Caco-2 (cell line): ENCODE measurements around the gene AP2B1. TPM values are rescaled to one million over a fixed set of nuclear protein-coding genes. Genes with fewer than 3 reads are reported as not detected.
"Not testable (repeated sequence)": the region's sequence is repeated elsewhere in the genome, so short reads cannot be mapped to it uniquely, and the experiment has no call there.

Experiments
- BruUV-seq: library from RNA; stranded (reverse); fragments of 400-500 nt; replicated peaks from 2 replicates; lab custom pipeline; 2021; lab: Mats Ljungman, UMichigan
- CTCF ChIA-PET: fragments of 300-600 bp; sonication (Branson Sonifier 250); formaldehyde crosslinking; loops from one replicate; lab custom pipeline; 2022; ENCODE audit warnings: antibody characterized with exemption; lab: Charles Lee
- POLR2A ChIA-PET: fragments of 300-600 bp; sonication (Branson Sonifier 250); formaldehyde crosslinking; loops from one replicate; lab custom pipeline; 2022; ENCODE audit warnings: antibody characterized with exemption; lab: Charles Lee
- DNase-seq, 2 experiments: peaks; one replicate each; pipeline versions ENCODE4 v3.0.0 to v3.0.0-alpha.2; 2020 to 2022
- H3K27me3 ChIP-seq: replicated peaks from 2 replicates; pipeline ENCODE4 v1.6.0; 2011; ENCODE audit warnings: low read length; ENCODE audit not compliant: control insufficient read depth, insufficient read depth
- H3K36me3 ChIP-seq: 2 replicates; pipeline ENCODE4 v1.5.1; 2011; ENCODE audit warnings: low read length; ENCODE audit not compliant: control insufficient read depth, insufficient read depth
- H3K4me1 ChIP-seq: fragments of 250-450 bp; sonication (Bioruptor Pico); 2 replicates; pipeline ENCODE4 v1.5.1; 2020; ENCODE audit warnings: mild to moderate bottlenecking
- H3K4me3 ChIP-seq: 2 replicates; pipeline ENCODE4 v1.5.1; 2011; ENCODE audit warnings: low read depth, mild to moderate bottlenecking, control low read depth, low read length
- H3K9me3 ChIP-seq: fragments of 250-450 bp; sonication (Bioruptor Pico); 2 replicates; pipeline ENCODE4 v1.5.1; 2020; ENCODE audit warnings: mild to moderate bottlenecking, moderate library complexity
- H3K27ac Mint-ChIP-seq: one replicate; pipeline ENCODE4 v1.8.0; 2022; ENCODE audit warnings: mixed read lengths; ENCODE audit not compliant: unreplicated experiment
- H3K27me3 Mint-ChIP-seq: one replicate; pipeline ENCODE4 v1.8.0; 2022; ENCODE audit warnings: mixed read lengths; ENCODE audit not compliant: insufficient read depth, unreplicated experiment
- H3K36me3 Mint-ChIP-seq: one replicate; pipeline ENCODE4 v1.8.0; 2022; ENCODE audit warnings: mild to moderate bottlenecking, mixed read lengths; ENCODE audit not compliant: insufficient read depth, unreplicated experiment
- H3K4me1 Mint-ChIP-seq: one replicate; pipeline ENCODE4 v1.8.0; 2022; ENCODE audit warnings: low read depth, mixed read lengths; ENCODE audit not compliant: unreplicated experiment
- H3K4me3 Mint-ChIP-seq: one replicate; pipeline ENCODE4 v1.8.0; 2022; ENCODE audit warnings: mild to moderate bottlenecking, moderate library complexity, mixed read lengths; ENCODE audit not compliant: unreplicated experiment
- H3K9me3 Mint-ChIP-seq: one replicate; pipeline ENCODE4 v1.8.0; 2022; ENCODE audit warnings: mixed read lengths; ENCODE audit not compliant: unreplicated experiment
- intact Hi-C: fragments of 100-400 bp; cut with micrococcal nuclease; formaldehyde crosslinking; loops from one replicate; pipeline ENCODE4 v1.10.0; 2022; ENCODE audit not compliant: unreplicated experiment
- total RNA-seq: library from RNA; stranded (reverse); gene quantifications from 2 replicates; pipeline ENCODE4 v1.2.3, GENCODE V29; 2022
- TF ChIP-seq, protein P1 (sequence below), 2 experiments: fragments of 200-600 bp in 1 of 2; IDR thresholded peaks; 1 replicate in 1 of 2; 2 replicates in 1 of 2; pipeline versions ENCODE4 v1.5.1 to v1.8.0; 2011 to 2022; ENCODE audit warnings: antibody characterized with exemption in 1 of 2, control low read depth in 1 of 2, inconsistent platforms in 1 of 2, low read depth in 1 of 2, low read length in 1 of 2, mild to moderate bottlenecking in 1 of 2, moderate library complexity in 1 of 2; ENCODE audit not compliant: insufficient read depth in 1 of 2, severe bottlenecking in 1 of 2, unreplicated experiment in 1 of 2

AP2B1 gene
- total RNA-seq, 1 experiment from 2014 or later: 228 TPM

- intact Hi-C loops: no loop called here
- BruUV-seq: no TSS peak
- CTCF ChIA-PET: no interaction called here
These were observed 29.8 kb upstream of the AP2B1 start for GRCh38 chr17:35557353-35557752.

DNA sequence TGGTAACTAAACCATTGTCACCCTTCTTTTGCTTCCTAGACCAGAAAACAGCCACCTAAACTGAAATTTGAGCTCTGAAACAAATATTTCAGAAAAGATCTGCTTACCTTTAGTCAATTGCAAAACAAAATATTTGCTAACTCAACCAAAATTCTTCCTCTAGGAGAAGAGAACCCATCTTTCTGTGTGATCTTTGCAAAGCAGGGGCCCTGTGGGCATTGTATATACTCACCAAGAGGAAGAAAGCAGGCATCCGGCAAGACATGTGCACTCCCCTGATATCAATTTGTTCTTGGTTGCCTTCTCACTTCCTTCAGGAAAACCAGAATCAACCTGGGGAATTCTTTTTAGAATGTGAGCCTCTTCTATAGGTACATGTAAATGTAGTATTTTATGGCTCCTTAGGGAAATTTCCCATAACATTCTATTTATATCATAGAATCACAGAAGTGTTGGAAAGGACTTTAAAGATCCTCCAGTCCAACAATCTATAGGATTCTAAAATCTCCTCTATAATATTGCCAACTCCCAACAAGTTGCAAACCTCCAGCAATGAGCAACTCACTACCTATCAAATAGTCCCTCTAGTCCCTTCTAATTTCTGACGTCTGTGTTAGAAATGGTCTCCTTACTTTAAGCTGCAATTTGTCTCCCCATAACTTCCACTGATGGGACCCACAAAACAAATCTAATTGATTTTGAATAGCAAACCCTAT, 27.5 kb upstream of the AP2B1 start:
- TF ChIP-seq, protein P1, sequence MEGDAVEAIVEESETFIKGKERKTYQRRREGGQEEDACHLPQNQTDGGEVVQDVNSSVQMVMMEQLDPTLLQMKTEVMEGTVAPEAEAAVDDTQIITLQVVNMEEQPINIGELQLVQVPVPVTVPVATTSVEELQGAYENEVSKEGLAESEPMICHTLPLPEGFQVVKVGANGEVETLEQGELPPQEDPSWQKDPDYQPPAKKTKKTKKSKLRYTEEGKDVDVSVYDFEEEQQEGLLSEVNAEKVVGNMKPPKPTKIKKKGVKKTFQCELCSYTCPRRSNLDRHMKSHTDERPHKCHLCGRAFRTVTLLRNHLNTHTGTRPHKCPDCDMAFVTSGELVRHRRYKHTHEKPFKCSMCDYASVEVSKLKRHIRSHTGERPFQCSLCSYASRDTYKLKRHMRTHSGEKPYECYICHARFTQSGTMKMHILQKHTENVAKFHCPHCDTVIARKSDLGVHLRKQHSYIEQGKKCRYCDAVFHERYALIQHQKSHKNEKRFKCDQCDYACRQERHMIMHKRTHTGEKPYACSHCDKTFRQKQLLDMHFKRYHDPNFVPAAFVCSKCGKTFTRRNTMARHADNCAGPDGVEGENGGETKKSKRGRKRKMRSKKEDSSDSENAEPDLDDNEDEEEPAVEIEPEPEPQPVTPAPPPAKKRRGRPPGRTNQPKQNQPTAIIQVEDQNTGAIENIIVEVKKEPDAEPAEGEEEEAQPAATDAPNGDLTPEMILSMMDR (IDR thresholded peaks at IDR 0.05; ENCODE audit: insufficient read depth in 1 of 2, low read depth in 1 of 2, low read length in 1 of 2, severe bottlenecking in 1 of 2, unreplicated experiment in 1 of 2): no peak
- Histone ChIP-seq H3K36me3 (no peaks in the 10 kb centered on the region), H3K9me3 (no peaks in the 10 kb centered on the region), H3K4me3 (no peak overlapping the region), H3K4me1 (no peaks in the 10 kb centered on the region), H3K27me3 (no peaks in the 10 kb centered on the region)
- CTCF ChIA-PET: no interaction called here
- Mint-ChIP-seq H3K4me3 (no peak overlapping the region), H3K4me1 (no peaks in the 10 kb centered on the region), H3K27ac (no peak overlapping the region), H3K27me3 (peaks cover 14% of the 10 kb centered on the region), H3K9me3 (no peaks in the 10 kb centered on the region), H3K36me3 (no peaks in the 10 kb centered on the region)
- intact Hi-C loops: no loop called here
- DNase-seq: no peak
- no TSS peak for BruUV-seq
- POLR2A ChIA-PET: no interaction called here

More at GRCh38 chr17:35557353-35557752, 29.8 kb upstream of the AP2B1 start:
- H3K36me3 Mint-ChIP-seq: no peaks in the 10 kb centered on the region
- no peak overlapping the region for H3K27ac Mint-ChIP-seq
- DNase-seq: no peak
- no peaks in the 10 kb centered on the region for H3K9me3 ChIP-seq
- H3K27me3 Mint-ChIP-seq: peaks cover 15% of the 10 kb centered on the region
- POLR2A ChIA-PET: no interaction called here
- TF ChIP-seq, protein P1 (IDR thresholded peaks at IDR 0.05; ENCODE audit: insufficient read depth in 1 of 2, low read depth in 1 of 2, low read length in 1 of 2, severe bottlenecking in 1 of 2, unreplicated experiment in 1 of 2): no peak
- no peak overlapping the region for H3K4me3 ChIP-seq
- no peaks in the 10 kb centered on the region for H3K36me3 ChIP-seq
- H3K4me1 ChIP-seq: no peaks in the 10 kb centered on the region
- H3K9me3 Mint-ChIP-seq: no peaks in the 10 kb centered on the region
- no peak overlapping the region for H3K4me3 Mint-ChIP-seq
- H3K27me3 ChIP-seq: no peaks in the 10 kb centered on the region; the same call in 1 of the 2 replicates
- H3K4me1 Mint-ChIP-seq: no peaks in the 10 kb centered on the region

- Mint-ChIP-seq H3K36me3 (no peaks in the 10 kb centered on the region), H3K27ac (no peak within 1 kb of the TSS), H3K27me3 (peaks cover 14% of the 10 kb centered on the region), H3K4me3 (no peak within 1 kb of the TSS), H3K4me1 (no peaks in the 10 kb centered on the region), H3K9me3 (no peaks in the 10 kb centered on the region)
- ChIA-PET CTCF (no interaction called here), POLR2A (no interaction called here)
- Histone ChIP-seq H3K36me3 (no peaks in the 10 kb centered on the region), H3K4me3 (no peak within 1 kb of the TSS), H3K4me1 (no peaks in the 10 kb centered on the region), H3K27me3 (no peaks in the 10 kb centered on the region), H3K9me3 (no peaks in the 10 kb centered on the region)
- intact Hi-C loops: no loop called here
- no TSS peak for BruUV-seq
- TF ChIP-seq, protein P1 (IDR thresholded peaks at IDR 0.05; ENCODE audit: insufficient read depth in 1 of 2, low read depth in 1 of 2, low read length in 1 of 2, severe bottlenecking in 1 of 2, unreplicated experiment in 1 of 2): no peak
- DNase-seq: no peak
These were observed 26.4 kb upstream of the AP2B1 start, which contains the start of gene SLFN14 for GRCh38 chr17:35560703-35561102. Gene SLFN14 (minus strand): TSS chr17:35560819. CDS start chr17:35558062, 2,757 bp downstream.

DNA sequence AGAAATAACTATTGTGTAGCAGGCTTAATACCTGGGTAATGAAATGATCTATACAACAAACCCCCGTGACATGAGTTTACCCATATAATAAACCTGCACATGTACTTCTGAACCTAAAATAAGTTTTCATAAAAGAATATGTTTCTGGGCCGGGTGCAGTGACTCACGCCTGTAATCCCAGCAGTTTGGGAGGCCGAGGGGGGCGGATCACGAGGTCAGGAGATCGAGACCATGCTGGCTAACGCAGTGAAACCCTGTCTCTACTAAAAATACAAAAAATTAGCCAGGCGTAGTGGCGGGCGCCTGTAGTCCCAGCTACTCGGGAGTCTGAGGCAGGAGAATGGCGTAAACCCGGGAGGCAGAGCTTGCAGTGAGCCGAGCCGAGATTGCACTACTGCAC, 23.9 kb upstream of the AP2B1 start:
- H3K4me1 ChIP-seq, CTCF ChIA-PET, H3K4me1 Mint-ChIP-seq, intact Hi-C loops, H3K27ac Mint-ChIP-seq, BruUV-seq, H3K27me3 ChIP-seq, H3K4me3 ChIP-seq, H3K36me3 Mint-ChIP-seq, H3K9me3 ChIP-seq, H3K27me3 Mint-ChIP-seq, DNase-seq, H3K36me3 ChIP-seq, POLR2A ChIA-PET, H3K9me3 Mint-ChIP-seq, H3K4me3 Mint-ChIP-seq: not testable (repeated sequence)
